HUES6 (cell line): Measurements from ENCODE around the gene FSTL4.

Experiments
- H3K27ac ChIP-seq: 2 replicates; pipeline ENCODE4 v1.7.0; 2013; ENCODE audit warnings: low read depth, mild to moderate bottlenecking, low read length, inconsistent platforms
- H3K27me3 ChIP-seq: 2 replicates; pipeline ENCODE4 v1.6.1; 2013; ENCODE audit warnings: low read length; ENCODE audit not compliant: control insufficient read depth, insufficient read depth
- H3K36me3 ChIP-seq: 2 replicates; pipeline ENCODE4 v1.6.1; 2013; ENCODE audit warnings: low read length; ENCODE audit not compliant: control insufficient read depth, insufficient read depth
- H3K4me1 ChIP-seq: 2 replicates; pipeline ENCODE4 v1.6.1; 2013; ENCODE audit warnings: low read length; ENCODE audit not compliant: control insufficient read depth, insufficient read depth
- H3K4me3 ChIP-seq: 2 replicates; pipeline ENCODE4 v1.5.1; 2013; ENCODE audit warnings: low read depth, low read length
- H3K9ac ChIP-seq: one replicate; pipeline ENCODE4 v1.6.1; 2013; ENCODE audit warnings: mild to moderate bottlenecking, low read length
- H3K9me3 ChIP-seq: 2 replicates; pipeline ENCODE4 v1.6.1; 2013; ENCODE audit warnings: low read depth, low read length; ENCODE audit not compliant: control insufficient read depth, insufficient read depth

Gene FSTL4

GRCh38 chr5:133353741-133354140 lies 258.6 kb downstream of the FSTL4 start:
- Histone ChIP-seq H3K4me1 (peaks cover 12% of the 10 kb centered on the region), H3K9me3 (no peaks in the 10 kb centered on the region), H3K27ac (no peak overlapping the region), H3K36me3 (no peaks in the 10 kb centered on the region), H3K27me3 (no peaks in the 10 kb centered on the region), H3K4me3 (no peak overlapping the region), H3K9ac (no peak overlapping the region)

- no peak overlapping the region for H3K4me3 ChIP-seq
- H3K4me1 ChIP-seq, result peaks cover 12% of the 10 kb centered on the region
- H3K9me3 ChIP-seq, result no peaks in the 10 kb centered on the region
- no peak overlapping the region for H3K9ac ChIP-seq
- no peak overlapping the region for H3K27ac ChIP-seq
- no peaks in the 10 kb centered on the region for H3K36me3 ChIP-seq
- no peaks in the 10 kb centered on the region for H3K27me3 ChIP-seq
Observed at GRCh38 chr5:133348406-133348805, 263.9 kb downstream of the FSTL4 start.

- H3K27ac ChIP-seq, result no peak overlapping the region
- H3K36me3 ChIP-seq, result no peaks in the 10 kb centered on the region
- H3K4me3 ChIP-seq, result no peak overlapping the region
- H3K4me1 ChIP-seq, result peaks cover 17% of the 10 kb centered on the region
- no peaks in the 10 kb centered on the region for H3K27me3 ChIP-seq
- no peaks in the 10 kb centered on the region for H3K9me3 ChIP-seq
- H3K9ac ChIP-seq, result no peak overlapping the region
Observed at GRCh38 chr5:133347039-133347438, 265.3 kb downstream of the FSTL4 start.

GRCh38 chr5:133344266-133344665 lies 268.1 kb downstream of the FSTL4 start:
- Histone ChIP-seq H3K27ac (no peak overlapping the region), H3K9me3 (no peaks in the 10 kb centered on the region), H3K9ac (no peak overlapping the region), H3K36me3 (no peaks in the 10 kb centered on the region), H3K4me1 (peaks cover 37% of the 10 kb centered on the region), H3K27me3 (no peaks in the 10 kb centered on the region), H3K4me3 (no peak overlapping the region)

- Histone ChIP-seq H3K4me1 (peaks cover 37% of the 10 kb centered on the region), H3K9me3 (no peaks in the 10 kb centered on the region), H3K36me3 (no peaks in the 10 kb centered on the region), H3K27ac (no peak overlapping the region), H3K27me3 (no peaks in the 10 kb centered on the region), H3K4me3 (no peak overlapping the region), H3K9ac (no peak overlapping the region)
Observed at GRCh38 chr5:133343196-133343595, 269.1 kb downstream of the FSTL4 start.

GRCh38 chr5:133341915-133342710 lies 270.2 kb downstream of the FSTL4 start:
- peaks cover 37% of the 10 kb centered on the region for H3K4me1 ChIP-seq
- no peak overlapping the region for H3K9ac ChIP-seq

GRCh38 chr5:133341296-133341695 lies 271.0 kb downstream of the FSTL4 start:
- no peak overlapping the region for H3K27ac ChIP-seq
- no peaks in the 10 kb centered on the region for H3K9me3 ChIP-seq
- H3K4me3 ChIP-seq, result no peak overlapping the region
- H3K4me1 ChIP-seq, result peaks cover 37% of the 10 kb centered on the region
- no peak overlapping the region for H3K9ac ChIP-seq
- no peaks in the 10 kb centered on the region for H3K27me3 ChIP-seq
- H3K36me3 ChIP-seq, result no peaks in the 10 kb centered on the region

More at GRCh38 chr5:133341915-133342710, 270.2 kb downstream of the FSTL4 start:
- no peaks in the 10 kb centered on the region for H3K9me3 ChIP-seq
- H3K4me3 ChIP-seq, result no peak overlapping the region
- no peaks in the 10 kb centered on the region for H3K36me3 ChIP-seq
- H3K27me3 ChIP-seq, result no peaks in the 10 kb centered on the region
- H3K27ac ChIP-seq, result no peak overlapping the region

GRCh38 chr5:133340822-133341221 lies 271.5 kb downstream of the FSTL4 start:
- H3K36me3 ChIP-seq, result no peaks in the 10 kb centered on the region
- H3K27ac ChIP-seq, result no peak overlapping the region
- H3K9me3 ChIP-seq, result no peaks in the 10 kb centered on the region
- H3K9ac ChIP-seq, result no peak overlapping the region
- peaks cover 37% of the 10 kb centered on the region for H3K4me1 ChIP-seq
- H3K27me3 ChIP-seq, result no peaks in the 10 kb centered on the region
- H3K4me3 ChIP-seq, result no peak overlapping the region

- Histone ChIP-seq H3K36me3 (no peaks in the 10 kb centered on the region), H3K4me1 (peaks cover 37% of the 10 kb centered on the region), H3K9me3 (no peaks in the 10 kb centered on the region)
Observed at GRCh38 chr5:133340002-133340755, 272.2 kb downstream of the FSTL4 start.

GRCh38 chr5:133338504-133339355 lies 273.6 kb downstream of the FSTL4 start:
- H3K4me1 ChIP-seq, result peaks cover 33% of the 10 kb centered on the region
- H3K9ac ChIP-seq, result no peak overlapping the region
- H3K36me3 ChIP-seq, result no peaks in the 10 kb centered on the region
- no peaks in the 10 kb centered on the region for H3K9me3 ChIP-seq
- H3K27ac ChIP-seq, result no peak overlapping the region
- H3K4me3 ChIP-seq, result no peak overlapping the region
- no peaks in the 10 kb centered on the region for H3K27me3 ChIP-seq

More at GRCh38 chr5:133340002-133340755, 272.2 kb downstream of the FSTL4 start:
- Histone ChIP-seq H3K4me3 (no peak overlapping the region), H3K9ac (no peak overlapping the region), H3K27me3 (no peaks in the 10 kb centered on the region), H3K27ac (no peak overlapping the region)
